Skeletal muscle tissue (tissue), 4 donors: Measurements from ENCODE around the gene KIAA0232. TPM values are rescaled to one million over a fixed set of nuclear protein-coding genes. Genes with fewer than 3 reads are reported as not detected.
A peak's percentile ranks its signal among the peaks of the same experiment; 100 is the strongest.

ENCODE experiments used
- H3K27ac ChIP-seq: one replicate; pipeline ENCODE4 v1.7.0; 2013; ENCODE audit warnings: mild to moderate bottlenecking, low read depth, low read length, inconsistent platforms
- H3K27me3 ChIP-seq, 3 donors: one replicate each; pipeline ENCODE4 v1.7.0; 2013; ENCODE audit warnings: low read length in 3 of 3; ENCODE audit not compliant: control insufficient read depth in 3 of 3, insufficient read depth in 3 of 3
- H3K36me3 ChIP-seq, 3 donors: one replicate each; pipeline ENCODE4 v1.7.0; 2013; ENCODE audit warnings: low read length in 3 of 3; ENCODE audit not compliant: control insufficient read depth in 3 of 3, insufficient read depth in 3 of 3
- H3K4me1 ChIP-seq, 3 donors: one replicate each; pipeline ENCODE4 v1.7.0; 2013; ENCODE audit warnings: low read length in 3 of 3, mild to moderate bottlenecking in 3 of 3; ENCODE audit not compliant: control insufficient read depth in 3 of 3, insufficient read depth in 3 of 3
- H3K4me3 ChIP-seq, 3 donors: one replicate each; pipeline ENCODE4 v1.7.0; 2013; ENCODE audit warnings: low read length in 3 of 3
- H3K9ac ChIP-seq, 3 donors: one replicate each; pipeline ENCODE4 v1.7.0; 2013; ENCODE audit warnings: low read length in 3 of 3, mild to moderate bottlenecking in 3 of 3, moderate library complexity in 2 of 3, low read depth in 1 of 3
- H3K9me3 ChIP-seq, 3 donors: one replicate each; pipeline ENCODE4 v1.7.0; 2013; ENCODE audit warnings: low read length in 3 of 3; ENCODE audit not compliant: control insufficient read depth in 3 of 3
- total RNA-seq: library from RNA; depleted of rRNA; stranded (reverse); fragments of >200 nt; gene quantifications from one replicate; pipeline ENCODE4 v1.2.3, GENCODE V29; 2014
- donor health status: Osteomylitis.

Gene KIAA0232
- total RNA-seq, 1 donor from 2014 or later: 12.5 TPM

DNA sequence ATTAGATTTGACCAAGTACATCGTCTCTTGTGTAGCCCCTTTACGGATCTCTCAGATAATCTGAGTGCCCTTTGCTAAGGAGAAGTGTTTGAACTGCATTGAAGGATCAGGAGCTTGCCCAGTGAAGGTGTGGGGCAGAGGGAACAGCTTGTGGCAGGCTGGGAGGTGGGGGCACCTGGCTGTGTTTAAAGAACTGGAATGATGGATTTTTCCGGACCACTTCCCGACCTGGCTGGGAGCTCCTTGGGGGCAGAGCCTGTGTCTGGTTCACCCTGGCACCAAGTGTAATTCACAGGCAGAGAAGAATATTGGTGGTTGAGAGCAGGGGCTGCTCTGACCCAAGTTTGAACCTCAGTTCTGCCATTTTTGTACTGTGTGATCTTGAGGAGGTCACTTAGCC lies 145.6 kb downstream of the KIAA0232 start:
- H3K4me1 ChIP-seq: peaks cover 42 to 58% (median 45%) of the 10 kb centered on the region in 3 donors

DNA sequence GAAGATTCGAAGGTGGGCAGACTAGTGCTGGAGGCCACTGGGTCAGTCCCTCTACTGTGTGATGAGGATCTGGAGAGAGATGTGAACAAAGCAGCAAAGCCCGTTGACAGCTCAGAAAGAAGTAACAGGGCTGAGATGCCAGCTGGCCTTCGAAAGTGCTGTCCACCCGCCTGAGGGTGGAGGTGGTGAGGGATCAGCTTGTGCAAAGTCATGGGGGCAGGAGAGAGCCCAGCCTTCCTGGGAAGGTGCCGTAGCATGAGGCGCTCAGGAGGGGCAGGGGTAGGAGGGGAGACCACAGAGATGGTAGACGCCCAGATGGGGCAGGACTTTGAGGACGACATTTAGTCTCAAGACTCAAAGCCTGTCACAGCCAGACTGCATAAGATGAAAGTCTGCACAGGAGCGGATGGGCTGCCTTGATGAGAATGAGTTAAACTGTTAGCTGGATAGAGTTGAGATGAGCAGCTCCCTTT lies 146.8 kb downstream of the KIAA0232 start:
- Histone ChIP-seq H3K27me3 (no peaks in the 10 kb centered on the region), H3K9ac (peak overlapping the region in 1 of 3 donors; percentile 62), H3K9me3 (no peaks in the 10 kb centered on the region), H3K36me3 (peaks cover 0 to 3% (median 0%) of the 10 kb centered on the region in 3 donors), H3K4me3 (peak overlapping the region in 1 of 3 donors; percentile 35), H3K4me1 (peaks cover 39 to 51% (median 41%) of the 10 kb centered on the region in 3 donors), H3K27ac (peak overlapping the region; percentile 4)

More for the DNA sequence above, 145.6 kb downstream of the KIAA0232 start:
- Histone ChIP-seq H3K4me3 (no peak overlapping the region), H3K9me3 (no peaks in the 10 kb centered on the region), H3K27me3 (no peaks in the 10 kb centered on the region), H3K36me3 (peaks cover 7 to 13% (median 9%) of the 10 kb centered on the region in 3 donors), H3K27ac (no peak overlapping the region), H3K9ac (no peak overlapping the region)

DNA sequence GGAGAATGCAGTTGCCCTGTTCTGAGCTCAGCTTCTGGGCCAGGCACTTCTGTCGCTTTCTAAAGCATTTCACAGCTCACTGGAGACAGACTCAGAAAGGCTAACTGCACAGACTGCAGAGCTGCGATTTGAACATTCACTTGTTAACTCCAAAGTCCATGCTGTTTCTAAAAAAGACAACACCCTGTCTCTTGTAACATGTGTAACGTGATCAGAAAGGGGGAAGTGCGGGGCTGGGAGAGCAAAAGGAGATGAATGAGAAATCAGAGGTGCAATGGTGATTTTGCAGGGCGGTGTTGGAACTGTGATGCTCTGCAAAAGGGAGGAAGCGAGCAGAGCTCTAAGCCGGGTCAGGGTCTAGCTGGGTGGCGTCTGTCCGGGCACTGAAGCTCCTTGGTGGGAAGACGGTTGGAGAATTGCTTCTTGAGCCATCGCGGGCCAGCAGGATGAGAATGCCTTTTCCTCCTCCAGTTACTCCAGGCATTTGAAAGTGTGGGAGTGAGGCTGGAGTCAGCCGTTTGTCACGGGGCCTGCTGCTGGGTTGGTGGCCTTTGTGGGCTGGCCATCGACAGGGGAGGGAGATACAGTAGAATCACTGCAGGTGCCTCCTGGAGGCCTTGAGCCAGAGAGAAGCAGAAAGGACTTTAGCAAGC lies 147.4 kb downstream of the KIAA0232 start:
- Histone ChIP-seq H3K27ac (peak overlapping the region; percentile 4), H3K9ac (peak overlapping the region in 1 of 3 donors; percentile 62), H3K4me1 (peaks cover 36 to 45% (median 36%) of the 10 kb centered on the region in 3 donors), H3K36me3 (peaks cover 0 to 2% (median 0%) of the 10 kb centered on the region in 3 donors), H3K9me3 (no peaks in the 10 kb centered on the region), H3K4me3 (peak overlapping the region in 1 of 3 donors; percentile 35), H3K27me3 (no peaks in the 10 kb centered on the region)

DNA sequence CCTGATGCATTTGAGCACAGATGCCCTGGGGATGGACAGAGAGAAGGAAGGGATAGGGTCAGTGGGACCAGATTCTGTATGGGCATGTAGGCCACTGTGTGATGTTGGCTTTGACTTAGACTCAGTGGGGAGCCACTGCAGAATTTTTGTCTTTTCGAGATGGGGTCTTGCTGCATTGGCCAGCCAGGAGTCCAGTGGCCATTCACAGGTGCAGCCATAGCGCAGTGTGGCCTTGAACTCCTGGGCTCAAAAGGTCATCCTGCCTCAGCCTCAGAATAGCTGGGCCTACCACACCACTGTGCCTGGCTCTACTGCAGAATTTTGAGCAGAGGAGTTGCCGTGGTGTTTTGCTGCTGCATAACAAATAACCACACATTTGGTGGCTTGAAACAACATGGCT lies 149.9 kb downstream of the KIAA0232 start:
- Histone ChIP-seq H3K9me3 (no peaks in the 10 kb centered on the region), H3K9ac (no peak overlapping the region), H3K27ac (no peak overlapping the region), H3K27me3 (no peaks in the 10 kb centered on the region), H3K36me3 (no peaks in the 10 kb centered on the region), H3K4me1 (peaks cover 29 to 33% (median 30%) of the 10 kb centered on the region in 3 donors), H3K4me3 (no peak overlapping the region)

DNA sequence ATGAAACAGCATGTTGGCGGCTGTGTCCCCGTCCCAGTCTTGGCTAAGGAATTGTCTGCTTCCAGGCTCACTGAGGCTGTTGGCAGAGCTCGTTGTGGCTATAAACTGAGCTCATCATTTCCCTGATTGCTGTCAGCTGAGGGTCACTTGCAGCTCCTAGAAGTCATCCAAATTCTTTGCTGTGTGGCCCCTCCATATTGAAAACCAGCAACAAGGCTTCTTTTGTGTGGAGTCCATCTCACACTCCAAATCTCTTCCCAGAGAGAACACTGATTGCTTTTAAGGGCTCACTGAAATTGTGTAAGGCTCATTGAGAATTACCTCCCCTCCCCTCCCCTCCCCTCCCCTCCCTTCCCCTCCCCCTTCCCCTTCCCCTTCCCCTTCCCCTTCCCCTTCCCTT lies 150.4 kb downstream of the KIAA0232 start:
- H3K36me3 ChIP-seq: no peaks in the 10 kb centered on the region
- H3K4me1 ChIP-seq: peaks cover 28 to 33% (median 28%) of the 10 kb centered on the region in 3 donors
- no peaks in the 10 kb centered on the region for H3K27me3 ChIP-seq
- no peak overlapping the region for H3K4me3 ChIP-seq
- no peaks in the 10 kb centered on the region for H3K9me3 ChIP-seq
- H3K27ac ChIP-seq: no peak overlapping the region
- H3K9ac ChIP-seq: no peak overlapping the region

Other genes starting within 250 kb of the KIAA0232 start
- 4.2 TPM for gene MAN2B2, start 207.5 kb upstream of the KIAA0232 start, total RNA-seq
- 83.0 TPM for gene MRFAP1, start 142.0 kb upstream of the KIAA0232 start, total RNA-seq
- gene S100P, start 88.8 kb upstream of the KIAA0232 start, total RNA-seq: 0.52 TPM
- gene MRFAP1L1, start 72.9 kb upstream of the KIAA0232 start, total RNA-seq: 32.9 TPM
- gene BLOC1S4, start 66.6 kb upstream of the KIAA0232 start, total RNA-seq: 6.3 TPM
- gene TBC1D14, start 127.1 kb downstream of the KIAA0232 start, total RNA-seq: 40.2 TPM